ENCODE data around the gene BPI. TPM values are rescaled to one million over a fixed set of nuclear protein-coding genes. Genes with fewer than 3 reads are reported as not detected.
A peak's percentile ranks its signal among the peaks of the same experiment; 100 is the strongest.

Gene BPI
- total RNA-seq, 2 experiments from 2014 or later: not detected

DNA sequence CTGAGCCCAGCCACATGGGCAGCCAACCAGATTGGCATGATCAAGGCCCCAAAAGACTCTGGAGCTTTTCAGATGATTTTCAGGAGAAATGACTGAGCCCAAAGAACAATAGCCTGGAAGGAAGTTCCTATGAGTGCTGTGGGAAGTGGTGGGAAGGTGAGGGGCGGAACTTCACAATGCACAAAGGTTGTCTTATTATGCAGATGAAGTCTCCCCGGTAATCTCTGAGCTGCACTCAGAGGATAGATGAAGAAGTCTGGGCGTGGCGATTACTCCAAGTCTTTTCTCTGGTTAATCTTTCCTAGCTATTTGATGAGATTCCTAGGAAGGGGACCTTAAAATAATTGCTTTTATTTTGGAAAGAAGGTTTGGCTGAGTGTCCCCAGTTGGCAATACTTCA lies 79.2 kb downstream of the BPI start:
- H3K36me3 ChIP-seq (ENCODE audit: insufficient read depth, low read length): no peaks in the 10 kb centered on the region
- H3K9me2 ChIP-seq (ENCODE audit: insufficient read depth, low read length): no peaks in the 10 kb centered on the region
- H2AFZ ChIP-seq (ENCODE audit: low read length): no peak overlapping the region
- H3K4me2 ChIP-seq (ENCODE audit: low read length): no peak overlapping the region
- no peak for TF ChIP-seq EZH2phosphoT487 (IDR thresholded peaks at IDR 0.05; ENCODE audit: borderline replicate concordance, low read depth, low read length)
- no peaks in the 10 kb centered on the region for H3K4me1 ChIP-seq (ENCODE audit: insufficient read depth, low read length, poor library complexity, severe bottlenecking)
- POLR2A ChIA-PET: interaction anchor here (0.5 to 1.0 kb wide), 2 partner anchors 11 to 142 kb away, joined by 3 read pairs; no protein-coding TSS in a partner anchor
- H3K9me3 ChIP-seq (ENCODE audit: low read length): no peaks in the 10 kb centered on the region
- H4K20me1 ChIP-seq (ENCODE audit: insufficient read depth, low read length): no peaks in the 10 kb centered on the region
- BruUV-seq (replicated peaks): no TSS peak
- intact Hi-C loops (cut with micrococcal nuclease; ENCODE audit: unreplicated experiment): no loop called here
- H3K27ac ChIP-seq (ENCODE audit: low read depth, low read length, poor library complexity, severe bottlenecking): no peak overlapping the region
- no peak for DNase-seq (ENCODE audit: low spot score)
- H3K4me3 ChIP-seq (ENCODE audit: low read depth, low read length, poor library complexity, severe bottlenecking): no peak overlapping the region
- CTCF ChIA-PET (ENCODE audit: unreplicated experiment): no interaction called here
- no peaks in the 10 kb centered on the region for H3K79me2 ChIP-seq (ENCODE audit: insufficient read depth, low read depth, low read length)

- POLR2A ChIA-PET: interaction anchor here (0.5 kb wide), 1 partner anchor 184 kb away, joined by 3 read pairs; no protein-coding TSS in a partner anchor
- Histone ChIP-seq H3K27ac (ENCODE audit: low read depth, low read length, poor library complexity, severe bottlenecking) (no peak overlapping the region), H3K4me3 (ENCODE audit: low read depth, low read length, poor library complexity, severe bottlenecking) (no peak overlapping the region), H4K20me1 (ENCODE audit: insufficient read depth, low read length) (no peaks in the 10 kb centered on the region), H3K9me3 (ENCODE audit: low read length) (no peaks in the 10 kb centered on the region), H3K36me3 (ENCODE audit: insufficient read depth, low read length) (no peaks in the 10 kb centered on the region), H3K4me2 (ENCODE audit: low read length) (no peak overlapping the region), H3K4me1 (ENCODE audit: insufficient read depth, low read length, poor library complexity, severe bottlenecking) (no peaks in the 10 kb centered on the region), H3K9me2 (ENCODE audit: insufficient read depth, low read length) (no peaks in the 10 kb centered on the region), H3K79me2 (ENCODE audit: insufficient read depth, low read depth, low read length) (no peaks in the 10 kb centered on the region), H2AFZ (ENCODE audit: low read length) (peak overlapping the region; percentile 82)
- CTCF ChIA-PET (ENCODE audit: unreplicated experiment): no interaction called here
- BruUV-seq (replicated peaks): no TSS peak
- peak; percentile 17 for DNase-seq (ENCODE audit: low spot score)
- intact Hi-C loops (cut with micrococcal nuclease; ENCODE audit: unreplicated experiment): no loop called here
- TF ChIP-seq, protein P1, sequence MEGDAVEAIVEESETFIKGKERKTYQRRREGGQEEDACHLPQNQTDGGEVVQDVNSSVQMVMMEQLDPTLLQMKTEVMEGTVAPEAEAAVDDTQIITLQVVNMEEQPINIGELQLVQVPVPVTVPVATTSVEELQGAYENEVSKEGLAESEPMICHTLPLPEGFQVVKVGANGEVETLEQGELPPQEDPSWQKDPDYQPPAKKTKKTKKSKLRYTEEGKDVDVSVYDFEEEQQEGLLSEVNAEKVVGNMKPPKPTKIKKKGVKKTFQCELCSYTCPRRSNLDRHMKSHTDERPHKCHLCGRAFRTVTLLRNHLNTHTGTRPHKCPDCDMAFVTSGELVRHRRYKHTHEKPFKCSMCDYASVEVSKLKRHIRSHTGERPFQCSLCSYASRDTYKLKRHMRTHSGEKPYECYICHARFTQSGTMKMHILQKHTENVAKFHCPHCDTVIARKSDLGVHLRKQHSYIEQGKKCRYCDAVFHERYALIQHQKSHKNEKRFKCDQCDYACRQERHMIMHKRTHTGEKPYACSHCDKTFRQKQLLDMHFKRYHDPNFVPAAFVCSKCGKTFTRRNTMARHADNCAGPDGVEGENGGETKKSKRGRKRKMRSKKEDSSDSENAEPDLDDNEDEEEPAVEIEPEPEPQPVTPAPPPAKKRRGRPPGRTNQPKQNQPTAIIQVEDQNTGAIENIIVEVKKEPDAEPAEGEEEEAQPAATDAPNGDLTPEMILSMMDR (conservative IDR thresholded peaks at IDR 0.05; ENCODE audit: low read length): no peak
- TF ChIP-seq EZH2phosphoT487 (IDR thresholded peaks at IDR 0.05; ENCODE audit: borderline replicate concordance, low read depth, low read length): no peak
Observed at GRCh38 chr20:38386004-38386403, 82.0 kb downstream of the BPI start.

- H3K9me3 ChIP-seq (ENCODE audit: low read length): no peaks in the 10 kb centered on the region
- H2AFZ ChIP-seq (ENCODE audit: low read length): no peak overlapping the region
- POLR2A ChIA-PET: no interaction called here
- CTCF ChIA-PET (ENCODE audit: unreplicated experiment): no interaction called here
- no peaks in the 10 kb centered on the region for H4K20me1 ChIP-seq (ENCODE audit: insufficient read depth, low read length)
- H3K9me2 ChIP-seq (ENCODE audit: insufficient read depth, low read length): no peaks in the 10 kb centered on the region
- H3K4me1 ChIP-seq (ENCODE audit: insufficient read depth, low read length, poor library complexity, severe bottlenecking): no peaks in the 10 kb centered on the region
- no peaks in the 10 kb centered on the region for H3K36me3 ChIP-seq (ENCODE audit: insufficient read depth, low read length)
- H3K79me2 ChIP-seq (ENCODE audit: insufficient read depth, low read depth, low read length): no peaks in the 10 kb centered on the region
- H3K27ac ChIP-seq (ENCODE audit: low read depth, low read length, poor library complexity, severe bottlenecking): no peak overlapping the region
- TF ChIP-seq, protein P1 (conservative IDR thresholded peaks at IDR 0.05; ENCODE audit: low read length): no peak
- no peak for TF ChIP-seq EZH2phosphoT487 (IDR thresholded peaks at IDR 0.05; ENCODE audit: borderline replicate concordance, low read depth, low read length)
- no peak overlapping the region for H3K4me2 ChIP-seq (ENCODE audit: low read length)
- intact Hi-C loops (cut with micrococcal nuclease; ENCODE audit: unreplicated experiment): no loop called here
- no peak overlapping the region for H3K4me3 ChIP-seq (ENCODE audit: low read depth, low read length, poor library complexity, severe bottlenecking)
- BruUV-seq (replicated peaks): no TSS peak
- no peak for DNase-seq (ENCODE audit: low spot score)
Observed at GRCh38 chr20:38386851-38387250, 82.9 kb downstream of the BPI start.

Other genes starting within 250 kb of the BPI start
- not detected in 2 replicates for gene TGM2, start 138.9 kb upstream of the BPI start, total RNA-seq (2014; rRNA removed; shearing (Covaris generic))
- gene TGM2, start 138.9 kb upstream of the BPI start, total RNA-seq (2022): 0.18 TPM in 1 of 2 replicates, not detected in the other
- gene KIAA1755, start 43.4 kb upstream of the BPI start, total RNA-seq (2014; rRNA removed; shearing (Covaris generic)): not detected in 2 replicates
- not detected in 2 replicates for gene KIAA1755, start 43.4 kb upstream of the BPI start, total RNA-seq (2022)
- not detected in 2 replicates for gene LBP, start 42.3 kb downstream of the BPI start, total RNA-seq (2014; rRNA removed; shearing (Covaris generic))
- gene LBP, start 42.3 kb downstream of the BPI start, total RNA-seq (2022): not detected in 2 replicates
- 30.0 and 49.1 TPM in 2 replicates for gene SNHG17, start 131.2 kb downstream of the BPI start, total RNA-seq (2014; rRNA removed; shearing (Covaris generic))
- 96.3 and 111 TPM in 2 replicates for gene SNHG17, start 131.2 kb downstream of the BPI start, total RNA-seq (2022)
- 19.0 and 20.9 TPM in 2 replicates for gene RALGAPB, start 168.7 kb downstream of the BPI start, total RNA-seq (2014; rRNA removed; shearing (Covaris generic))
- gene RALGAPB, start 168.7 kb downstream of the BPI start, total RNA-seq (2022): 40.0 and 42.9 TPM in 2 replicates

Measured in OCI-LY7 (cell line).